GM10266 (cell line): Measurements from ENCODE around the gene MAGEB16.

Experiments used
- DNase-seq: peaks from one replicate; pipeline ENCODE4 v3.0.0; 2012; ENCODE audit errors: extremely low spot score
- TF ChIP-seq, protein P1 (sequence below): IDR thresholded peaks from 2 replicates; pipeline ENCODE4 v1.5.1; 2012; ENCODE audit warnings: mild to moderate bottlenecking, low read depth; ENCODE audit not compliant: control insufficient read depth, insufficient read depth; ENCODE audit errors: missing control alignments

The MAGEB16 gene

DNA sequence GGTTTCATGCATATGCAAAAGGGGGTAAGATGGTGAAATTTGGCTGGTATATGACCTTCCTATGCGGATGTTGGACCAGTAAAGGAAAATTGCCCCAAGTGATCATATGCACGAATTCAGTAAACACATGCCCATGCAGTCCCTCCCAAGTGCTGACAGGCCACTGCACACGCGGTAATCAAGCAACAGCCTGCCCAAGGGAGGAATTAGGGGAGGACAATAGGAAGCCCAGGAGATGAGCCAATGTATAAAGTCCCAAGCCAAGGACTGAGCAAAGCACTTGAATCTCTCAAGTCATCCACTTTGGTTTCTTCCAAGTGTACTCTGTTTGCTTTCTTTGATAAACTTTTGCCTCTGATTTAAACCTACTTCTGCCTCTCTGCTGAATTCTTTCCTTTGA lies 21.1 kb downstream of the MAGEB16 start:
- TF ChIP-seq, protein P1, sequence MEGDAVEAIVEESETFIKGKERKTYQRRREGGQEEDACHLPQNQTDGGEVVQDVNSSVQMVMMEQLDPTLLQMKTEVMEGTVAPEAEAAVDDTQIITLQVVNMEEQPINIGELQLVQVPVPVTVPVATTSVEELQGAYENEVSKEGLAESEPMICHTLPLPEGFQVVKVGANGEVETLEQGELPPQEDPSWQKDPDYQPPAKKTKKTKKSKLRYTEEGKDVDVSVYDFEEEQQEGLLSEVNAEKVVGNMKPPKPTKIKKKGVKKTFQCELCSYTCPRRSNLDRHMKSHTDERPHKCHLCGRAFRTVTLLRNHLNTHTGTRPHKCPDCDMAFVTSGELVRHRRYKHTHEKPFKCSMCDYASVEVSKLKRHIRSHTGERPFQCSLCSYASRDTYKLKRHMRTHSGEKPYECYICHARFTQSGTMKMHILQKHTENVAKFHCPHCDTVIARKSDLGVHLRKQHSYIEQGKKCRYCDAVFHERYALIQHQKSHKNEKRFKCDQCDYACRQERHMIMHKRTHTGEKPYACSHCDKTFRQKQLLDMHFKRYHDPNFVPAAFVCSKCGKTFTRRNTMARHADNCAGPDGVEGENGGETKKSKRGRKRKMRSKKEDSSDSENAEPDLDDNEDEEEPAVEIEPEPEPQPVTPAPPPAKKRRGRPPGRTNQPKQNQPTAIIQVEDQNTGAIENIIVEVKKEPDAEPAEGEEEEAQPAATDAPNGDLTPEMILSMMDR = no peak
- DNase-seq = no peak

GRCh38 chrX:35826503-35826902 lies 28.4 kb downstream of the MAGEB16 start:
- TF ChIP-seq, protein P1 = no peak
- DNase-seq = no peak

DNA sequence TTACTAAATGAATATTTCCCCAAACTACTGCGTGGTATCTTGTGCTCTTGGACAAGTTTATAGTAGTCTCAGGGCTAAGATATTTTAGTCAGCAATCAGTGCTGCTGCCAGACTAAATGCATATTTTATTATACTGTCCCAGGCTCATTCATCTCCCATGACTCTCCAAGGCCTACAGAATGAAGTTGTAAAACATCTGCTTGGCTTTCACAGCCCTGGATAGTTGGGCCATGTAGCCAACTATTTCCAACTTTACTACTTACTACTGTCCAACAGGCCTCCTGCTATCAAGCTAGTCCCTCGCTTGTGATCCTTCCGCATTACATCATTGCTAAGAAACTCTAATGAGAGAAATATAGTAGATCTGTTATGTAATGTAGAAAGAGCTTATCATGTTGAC lies 31.4 kb downstream of the MAGEB16 start:
- DNase-seq = no peak
- TF ChIP-seq, protein P1 = no peak

DNA sequence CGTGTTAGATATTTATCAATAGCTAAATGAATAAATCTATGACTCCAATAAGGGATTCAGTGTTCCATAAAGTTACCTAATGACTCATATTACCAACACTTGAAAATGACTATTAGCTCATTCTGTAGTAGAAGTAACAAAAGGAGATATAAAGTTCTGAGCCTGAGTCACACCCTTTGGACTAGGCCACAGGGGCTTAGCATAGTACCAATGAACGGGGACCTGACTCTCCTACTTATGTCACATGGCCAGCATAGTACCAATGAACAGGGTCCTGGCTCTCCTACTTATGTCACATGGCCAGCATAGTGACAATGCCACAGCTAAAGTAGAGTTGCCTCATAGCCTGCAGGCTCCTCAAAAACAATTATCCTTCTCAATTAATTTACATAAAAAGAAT lies 43.7 kb downstream of the MAGEB16 start:
- no peak for DNase-seq
- TF ChIP-seq, protein P1 = no peak

DNA sequence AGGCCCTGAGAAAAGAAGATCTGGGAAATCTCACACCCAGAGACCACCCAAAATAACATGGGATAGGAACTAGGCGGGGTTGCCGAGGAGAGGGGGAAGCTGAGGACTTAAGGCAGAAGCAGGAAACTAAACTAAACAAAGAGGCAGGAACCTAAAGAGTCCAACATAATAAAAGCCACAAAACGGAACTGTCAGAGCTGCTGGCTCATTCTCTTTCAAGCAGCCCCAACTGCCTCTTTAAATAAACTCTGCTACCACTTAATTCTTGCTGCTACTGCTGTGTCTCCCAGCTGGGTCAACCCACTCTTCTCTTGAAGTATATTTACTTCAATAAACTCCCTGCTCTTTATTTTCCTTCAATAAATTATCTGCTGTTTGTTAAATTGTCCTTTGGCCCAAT lies 44.5 kb downstream of the MAGEB16 start:
- DNase-seq = no peak
- TF ChIP-seq, protein P1 = no peak

DNA sequence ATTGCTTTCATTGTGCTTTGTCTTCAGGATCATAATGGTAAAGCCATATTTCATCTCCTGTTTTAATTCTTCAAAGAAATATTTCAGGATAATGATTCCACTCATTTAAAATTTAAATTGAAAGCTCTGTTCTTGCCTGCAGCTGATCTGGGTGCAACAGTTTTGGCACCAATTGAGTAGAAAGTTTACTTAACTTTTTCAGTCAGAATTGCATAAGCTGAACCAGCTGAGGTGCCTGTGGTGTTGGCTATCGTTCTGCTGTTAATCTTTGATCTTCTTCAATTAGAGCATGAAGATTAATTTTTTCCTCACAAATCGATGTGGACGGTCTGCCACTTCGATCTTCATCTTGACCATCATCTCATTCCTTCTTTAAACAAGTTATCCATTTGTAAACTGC lies 49.6 kb downstream of the MAGEB16 start:
- TF ChIP-seq, protein P1 = no peak

More for the DNA sequence above, 49.6 kb downstream of the MAGEB16 start:
- no peak for DNase-seq
